ENCODE results near the gene KNL1.

GRCh38 chr15:40639677-40640076 is 45.6 kb downstream of the KNL1 start:
- TF ChIP-seq, protein P1, sequence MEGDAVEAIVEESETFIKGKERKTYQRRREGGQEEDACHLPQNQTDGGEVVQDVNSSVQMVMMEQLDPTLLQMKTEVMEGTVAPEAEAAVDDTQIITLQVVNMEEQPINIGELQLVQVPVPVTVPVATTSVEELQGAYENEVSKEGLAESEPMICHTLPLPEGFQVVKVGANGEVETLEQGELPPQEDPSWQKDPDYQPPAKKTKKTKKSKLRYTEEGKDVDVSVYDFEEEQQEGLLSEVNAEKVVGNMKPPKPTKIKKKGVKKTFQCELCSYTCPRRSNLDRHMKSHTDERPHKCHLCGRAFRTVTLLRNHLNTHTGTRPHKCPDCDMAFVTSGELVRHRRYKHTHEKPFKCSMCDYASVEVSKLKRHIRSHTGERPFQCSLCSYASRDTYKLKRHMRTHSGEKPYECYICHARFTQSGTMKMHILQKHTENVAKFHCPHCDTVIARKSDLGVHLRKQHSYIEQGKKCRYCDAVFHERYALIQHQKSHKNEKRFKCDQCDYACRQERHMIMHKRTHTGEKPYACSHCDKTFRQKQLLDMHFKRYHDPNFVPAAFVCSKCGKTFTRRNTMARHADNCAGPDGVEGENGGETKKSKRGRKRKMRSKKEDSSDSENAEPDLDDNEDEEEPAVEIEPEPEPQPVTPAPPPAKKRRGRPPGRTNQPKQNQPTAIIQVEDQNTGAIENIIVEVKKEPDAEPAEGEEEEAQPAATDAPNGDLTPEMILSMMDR (conservative IDR thresholded peaks at IDR 0.05), result no peak
- no peak for TF ChIP-seq EZH2 (IDR thresholded peaks at IDR 0.05; ENCODE audit: low read depth)

Measured in PC-9 (cell line).